ENCODE measurements around the gene CUZD1. TPM values are rescaled to one million over a fixed set of nuclear protein-coding genes. Genes with fewer than 3 reads are reported as not detected.

The CUZD1 gene
- total RNA-seq, 2 donors from 2014 or later = 0.23 to 0.85 TPM

GRCh38 chr10:122782911-122783310 lies 62.7 kb downstream of the CUZD1 start:
- no peaks in the 10 kb centered on the region for H3K9me3 ChIP-seq
- no peak overlapping the region for H3K27ac ChIP-seq
- intact Hi-C loops (cut with DNase I) = no loop called here
- no peak for TF ChIP-seq CTCF (IDR thresholded peaks at IDR 0.05)
- TF ChIP-seq POLR2A (IDR thresholded peaks at IDR 0.05) = no peak
- TF ChIP-seq POLR2AphosphoS5 (IDR thresholded peaks at IDR 0.05) = no peak
- H3K36me3 ChIP-seq = no peaks in the 10 kb centered on the region
- H3K4me3 ChIP-seq = no peak overlapping the region
- 50% methylated on average over 1 of the region's 1 CpG for WGBS
- peaks cover 3% of the 10 kb centered on the region for H3K27me3 ChIP-seq (replicated peaks; ENCODE audit: insufficient read depth)
- H3K4me1 ChIP-seq (replicated peaks) = no peaks in the 10 kb centered on the region
- no peak for DNase-seq (ENCODE audit: low spot score)

Other genes starting within 250 kb of the CUZD1 start
- gene C10orf120, start 146.0 kb downstream of the CUZD1 start, total RNA-seq = under 1 TPM in 1 of 2 donors, not detected in 1; 0.57 TPM
- gene FAM24B, start 33.7 kb upstream of the CUZD1 start, total RNA-seq = 1 to 10 TPM; 5.7 to 5.9 TPM
- not detected for gene FAM24A, start 64.8 kb upstream of the CUZD1 start, total RNA-seq
- gene C10orf88, start 108.4 kb upstream of the CUZD1 start, total RNA-seq = 10 to 100 TPM in 1 of 2 donors, 1 to 10 TPM in 1; 6.6 to 15.2 TPM
- gene PSTK, start 134.5 kb upstream of the CUZD1 start, total RNA-seq = 1 to 10 TPM; 5.1 to 10.0 TPM
- 10 to 100 TPM in 1 of 2 donors, 1 to 10 TPM in 1; 9.8 to 15.8 TPM for gene IKZF5, start 162.9 kb upstream of the CUZD1 start, total RNA-seq
- gene ACADSB, start 163.1 kb upstream of the CUZD1 start, total RNA-seq = 10 to 100 TPM; 17.2 to 38.6 TPM